WI38 (cell line): ENCODE results near the gene HDC.

ENCODE experiments used
- H3K4me3 ChIP-seq: 2 replicates; pipeline ENCODE4 v1.5.1; 2011; ENCODE audit warnings: low read depth, mild to moderate bottlenecking, control low read depth, low read length
- CTCF ChIP-seq: IDR thresholded peaks from 2 replicates; pipeline ENCODE4 v1.5.1; 2012; ENCODE audit warnings: low read depth, mild to moderate bottlenecking, control low read depth, low read length

HDC gene

GRCh38 chr15:50257332-50257731 lies 8.2 kb downstream of the HDC start:
- TF ChIP-seq CTCF = no peak
- no peak overlapping the region for H3K4me3 ChIP-seq

DNA sequence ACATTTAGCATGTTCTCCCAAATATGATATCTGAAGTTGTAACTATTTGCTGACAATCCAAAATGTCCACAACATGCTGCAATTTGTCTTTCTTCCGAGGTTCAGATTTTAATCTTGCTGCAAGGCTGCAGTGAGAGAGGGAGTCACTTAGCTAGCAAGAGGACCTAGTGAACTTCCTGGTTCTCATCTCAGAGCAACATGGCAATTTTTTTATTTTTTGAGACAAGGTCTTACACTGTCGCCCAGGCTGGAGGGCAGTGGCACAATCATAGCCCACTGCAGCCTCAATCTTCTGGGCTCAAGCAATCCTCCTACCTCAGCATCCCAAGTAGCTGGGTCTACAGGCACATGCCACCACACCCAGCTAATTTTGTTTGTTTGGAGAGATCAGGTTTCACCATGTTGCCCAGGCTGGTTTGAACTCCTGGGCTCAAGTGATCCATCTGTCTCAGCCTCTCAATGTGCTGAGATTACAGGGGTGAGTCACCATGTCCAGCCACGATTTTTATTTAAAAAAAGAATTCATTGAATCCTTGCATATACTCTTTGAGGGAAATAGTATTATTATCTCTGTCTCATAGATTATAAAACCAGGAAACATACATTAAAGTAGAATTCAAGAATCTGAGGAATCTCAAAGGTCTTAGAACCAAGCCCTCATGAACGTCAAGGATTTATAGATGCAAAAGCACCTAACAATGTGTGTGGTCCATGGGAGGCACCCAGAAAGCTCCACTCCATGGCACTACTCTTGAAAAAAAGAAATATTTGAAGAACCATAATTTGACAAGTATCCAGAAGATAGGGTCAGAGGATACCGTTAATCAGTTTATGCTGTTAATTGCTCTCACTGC lies 9.1 kb downstream of the HDC start:
- no peak for TF ChIP-seq CTCF
- H3K4me3 ChIP-seq = no peak overlapping the region

- no peak for TF ChIP-seq CTCF
- no peak overlapping the region for H3K4me3 ChIP-seq
Measured at GRCh38 chr15:50252556-50252955, 13.0 kb downstream of the HDC start.

DNA sequence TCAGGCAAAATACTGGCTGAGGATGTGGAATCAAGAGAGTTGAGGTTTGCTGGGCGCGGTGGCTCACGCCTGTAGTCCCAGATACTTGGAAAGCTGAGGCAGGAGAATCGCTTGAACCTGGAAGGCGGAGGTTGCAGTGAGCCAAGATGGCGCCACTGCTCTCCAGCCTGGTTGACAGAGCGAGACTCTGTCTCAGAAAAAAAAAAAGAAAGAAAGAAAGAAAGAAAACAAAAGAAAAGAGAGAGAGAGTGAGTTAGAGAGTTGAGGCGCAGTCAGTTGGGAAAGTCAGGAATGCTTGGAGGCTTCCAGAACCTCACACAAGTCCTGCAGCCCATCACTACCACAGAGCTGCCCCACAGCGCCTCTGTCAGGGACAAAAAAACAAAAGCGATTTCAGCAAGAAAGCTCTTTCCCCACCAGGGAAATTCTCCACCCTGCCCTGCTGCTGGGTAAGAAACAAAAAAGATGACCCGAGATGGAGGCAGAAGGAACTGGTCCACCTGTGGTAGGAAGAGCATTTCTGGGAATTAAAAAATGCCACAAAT lies 13.8 kb downstream of the HDC start:
- H3K4me3 ChIP-seq = no peak overlapping the region
- no peak for TF ChIP-seq CTCF

GRCh38 chr15:50250760-50251394 lies 14.6 kb downstream of the HDC start:
- TF ChIP-seq CTCF = no peak
- no peak overlapping the region for H3K4me3 ChIP-seq

DNA sequence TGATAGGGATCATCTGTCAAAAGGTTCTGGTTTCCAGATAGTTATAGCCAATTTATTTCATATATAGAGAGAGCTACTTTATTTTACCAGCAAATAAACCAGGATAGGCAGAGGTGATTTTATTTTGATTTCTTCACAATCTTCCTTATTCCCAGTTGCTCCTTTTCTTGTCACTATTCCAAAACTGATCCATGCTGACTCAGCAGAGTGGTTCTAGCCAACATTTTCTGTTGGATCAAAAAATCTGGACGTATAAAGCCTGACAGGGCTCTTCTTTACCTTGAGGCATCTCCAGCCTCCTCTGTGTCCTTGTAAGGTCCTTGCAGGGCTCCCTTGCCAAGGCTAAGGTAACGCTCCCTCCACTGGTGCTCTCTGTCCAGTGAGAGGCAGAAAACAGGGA lies 15.8 kb downstream of the HDC start:
- no peak for TF ChIP-seq CTCF
- H3K4me3 ChIP-seq = no peak overlapping the region
